GM21390 (cell line): ENCODE measurements around the gene ANGPT4.

Experiments
- ATAC-seq: cut with Tn5 transposase; IDR thresholded peaks from one replicate; pipeline ENCODE4 v1.9.1; 2021; ENCODE audit not compliant: unreplicated experiment

Gene ANGPT4

DNA sequence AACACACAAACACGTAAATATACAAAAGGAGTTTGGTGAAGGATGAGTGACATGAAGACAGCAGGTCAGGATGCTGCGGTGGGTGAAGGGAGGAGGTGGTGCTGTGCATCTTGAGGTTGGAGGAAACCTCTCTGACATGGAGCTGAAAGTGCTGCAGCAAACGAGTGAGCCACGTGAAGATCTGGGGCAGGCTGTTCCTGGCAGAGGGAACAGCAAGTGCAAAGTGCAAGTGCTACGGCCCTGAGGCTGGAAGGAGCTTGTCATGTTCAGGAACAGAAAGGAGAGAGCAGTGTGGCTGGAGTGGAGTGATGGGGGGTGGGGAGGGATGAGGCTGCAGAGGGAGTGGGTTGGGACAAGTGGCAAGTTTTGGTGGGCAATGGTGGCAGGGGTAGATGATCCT lies 24.8 kb upstream of the ANGPT4 start:
- ATAC-seq: no peak

DNA sequence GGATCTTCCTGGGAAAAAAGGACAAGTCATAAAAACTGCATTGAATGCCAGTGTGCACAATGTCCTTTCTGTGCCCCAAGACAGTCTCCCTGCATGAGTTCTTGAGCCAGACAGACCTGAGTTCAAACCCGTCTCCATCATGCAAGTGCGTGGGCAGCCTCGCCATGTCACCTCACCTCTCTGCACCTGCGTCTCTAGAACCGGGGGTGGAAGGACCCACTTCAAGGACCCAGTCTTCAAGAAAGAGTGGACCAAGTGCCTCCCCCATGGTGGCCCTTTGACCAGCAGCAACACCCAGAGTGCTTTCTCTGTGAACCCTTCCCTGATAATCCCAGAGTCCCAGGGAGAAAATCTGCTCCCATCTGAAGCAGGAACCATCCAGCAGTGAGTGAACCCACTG lies 23.5 kb upstream of the ANGPT4 start:
- no peak for ATAC-seq

DNA sequence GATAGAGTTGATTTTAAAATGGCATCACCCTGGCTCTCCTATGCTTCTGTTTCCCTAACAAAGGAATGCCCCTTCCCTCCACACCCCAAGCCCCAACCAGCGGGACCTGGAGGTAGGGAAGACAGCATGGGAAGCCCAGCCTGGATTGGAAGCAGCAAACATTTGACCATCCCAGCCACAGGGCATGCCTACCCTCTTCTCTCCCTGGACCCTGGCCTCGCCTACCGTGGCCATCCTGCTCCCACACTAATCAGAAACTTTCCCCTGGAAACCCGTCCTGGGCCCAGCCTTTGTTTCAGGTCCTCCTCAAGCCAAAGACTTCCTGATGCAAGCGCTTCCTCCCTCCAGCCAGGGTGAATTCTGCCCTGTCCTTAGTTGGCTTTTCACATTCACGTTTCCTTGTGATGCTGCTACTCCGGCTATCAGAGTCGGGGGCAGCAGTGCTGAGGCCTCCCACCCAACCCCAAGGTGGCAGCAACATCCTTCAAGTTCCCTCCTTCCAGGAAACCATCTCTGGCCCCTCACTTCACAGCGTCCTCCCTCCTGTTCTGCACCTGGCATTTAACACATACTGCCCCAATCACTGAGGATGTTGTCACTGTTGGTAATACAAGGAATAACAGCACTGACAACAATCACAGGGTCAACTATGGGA lies 18.2 kb upstream of the ANGPT4 start:
- ATAC-seq: no peak

DNA sequence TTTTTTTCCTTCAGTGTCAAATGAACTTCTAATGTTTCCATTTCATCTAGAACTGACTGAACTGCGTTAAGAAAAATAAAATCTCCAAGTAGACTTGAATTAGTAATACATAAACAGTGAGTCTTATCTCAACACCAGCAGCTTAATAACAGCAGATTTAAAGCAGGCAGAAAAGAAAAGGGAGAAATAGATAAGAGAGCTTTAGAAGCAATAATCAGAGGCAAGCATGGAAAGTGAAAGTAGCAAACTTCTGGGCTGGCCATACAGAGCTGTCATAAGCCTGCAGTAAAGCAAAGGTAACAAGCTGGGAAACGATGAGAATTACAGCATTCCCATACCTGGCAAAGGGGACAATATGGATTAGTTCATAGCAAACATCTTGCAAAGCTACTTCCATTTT lies 16.9 kb upstream of the ANGPT4 start:
- no peak for ATAC-seq

DNA sequence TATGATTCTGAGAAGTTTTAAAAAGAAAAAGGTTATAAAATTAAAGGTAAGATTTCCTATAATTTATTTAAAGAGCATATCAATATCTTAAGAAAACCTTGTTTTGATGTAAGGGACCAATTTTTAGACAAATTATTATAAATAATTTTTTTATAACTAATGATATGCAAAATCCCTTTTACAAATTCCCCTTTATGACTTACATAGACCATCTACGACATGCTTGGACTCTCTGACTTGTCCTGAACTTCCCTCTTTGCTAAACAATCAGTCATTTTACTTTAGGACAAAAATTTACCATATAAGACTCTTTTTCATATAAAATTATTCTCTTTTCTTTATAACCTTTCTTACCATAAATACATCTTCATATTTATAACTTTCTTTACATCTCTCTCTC lies 15.3 kb upstream of the ANGPT4 start:
- ATAC-seq: no peak

DNA sequence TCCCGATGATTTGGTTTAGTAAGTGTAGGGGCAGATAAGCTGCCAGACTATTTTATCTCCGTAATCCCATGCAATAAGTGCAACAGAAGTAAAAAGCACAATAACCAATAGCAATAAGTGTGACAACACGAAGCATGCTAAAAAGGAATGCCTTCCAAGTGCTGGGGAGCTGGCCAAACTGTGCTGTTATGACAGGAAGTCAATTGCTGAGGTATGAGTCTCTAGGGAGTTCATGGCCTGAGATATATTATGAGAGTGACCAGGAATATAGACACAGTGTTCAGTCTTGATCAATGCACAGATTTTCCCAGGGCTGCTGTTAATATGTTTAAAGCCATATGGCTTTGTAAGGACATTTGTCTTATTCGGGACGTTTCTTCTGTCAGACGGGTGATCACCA lies 10.5 kb upstream of the ANGPT4 start:
- ATAC-seq: no peak

DNA sequence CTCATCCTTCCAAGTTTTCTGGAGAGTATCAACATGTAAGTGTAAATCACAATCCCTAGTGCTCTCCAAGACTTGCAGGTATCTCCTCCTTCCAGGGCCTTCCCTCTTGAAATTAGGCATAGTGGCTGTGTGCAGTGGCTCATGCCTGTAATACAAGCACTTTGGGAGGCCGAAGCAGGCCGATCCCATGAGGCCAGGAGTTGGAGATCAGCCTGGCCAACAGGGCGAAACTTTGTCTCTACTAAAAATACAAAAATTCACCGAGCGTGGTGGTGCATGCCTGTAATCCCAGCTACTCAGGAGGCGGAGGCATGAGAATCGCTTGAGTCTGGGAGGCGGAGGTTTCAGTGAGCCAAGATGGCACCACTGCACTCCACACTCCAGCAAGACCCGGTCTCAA lies 9.4 kb upstream of the ANGPT4 start:
- ATAC-seq: no peak

DNA sequence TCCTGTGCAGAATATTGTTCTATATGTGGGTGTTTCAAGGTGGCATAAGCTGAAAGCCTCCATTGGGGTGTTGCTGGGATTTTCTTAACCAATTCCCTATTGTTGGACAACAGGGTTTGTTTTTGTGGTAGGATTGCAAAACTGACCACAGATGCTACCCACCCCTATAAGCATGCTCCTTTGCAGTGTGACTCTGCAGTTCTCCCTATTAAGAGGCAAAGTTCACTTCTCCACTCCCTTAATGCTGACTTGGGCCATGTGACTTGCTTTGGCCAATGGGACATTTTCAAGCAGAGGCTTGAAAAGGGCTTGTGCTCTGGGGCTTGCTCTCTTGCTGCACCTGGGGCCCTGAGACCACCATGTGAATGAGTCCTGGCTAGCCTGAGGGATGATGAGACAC lies 8.5 kb upstream of the ANGPT4 start:
- no peak for ATAC-seq

DNA sequence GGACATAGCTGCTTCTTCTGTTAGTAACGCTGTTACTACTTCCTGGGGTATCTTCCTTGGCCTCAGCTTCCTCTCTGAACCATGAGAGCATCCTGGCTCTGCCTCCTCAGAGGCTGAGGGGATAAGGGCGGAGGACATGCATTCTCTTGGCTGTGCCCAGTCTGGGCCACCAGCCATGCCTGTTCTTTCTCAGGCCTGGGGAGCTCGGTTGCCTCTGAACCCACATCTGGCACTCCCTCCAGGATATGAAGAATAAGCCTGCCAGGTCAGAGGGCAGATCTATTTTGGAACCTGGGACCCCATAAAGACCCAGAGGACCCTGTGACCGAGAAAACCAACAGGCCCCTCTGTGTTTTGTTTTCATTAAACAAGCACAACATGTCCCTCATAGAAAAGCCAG lies 6.6 kb upstream of the ANGPT4 start:
- no peak for ATAC-seq

DNA sequence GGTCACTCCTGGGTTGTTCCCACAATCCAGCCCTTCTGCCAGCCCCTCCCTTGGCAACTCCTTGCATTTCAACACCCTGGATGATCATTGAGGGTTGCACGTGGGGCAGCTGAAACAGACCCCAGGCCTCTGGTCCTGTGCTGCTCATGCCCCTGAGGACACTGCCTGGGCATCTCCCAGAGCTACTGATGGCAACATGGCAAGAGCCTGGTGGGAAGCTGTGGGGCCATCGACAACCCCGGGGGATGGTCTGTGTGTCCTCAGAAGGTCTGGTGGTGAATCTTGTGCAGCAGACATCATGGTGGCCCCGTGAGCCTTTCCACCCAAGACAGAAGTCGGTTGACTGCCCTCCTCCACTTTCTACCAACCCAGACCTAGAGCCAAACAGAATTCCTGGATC lies 4.9 kb upstream of the ANGPT4 start:
- no peak for ATAC-seq

DNA sequence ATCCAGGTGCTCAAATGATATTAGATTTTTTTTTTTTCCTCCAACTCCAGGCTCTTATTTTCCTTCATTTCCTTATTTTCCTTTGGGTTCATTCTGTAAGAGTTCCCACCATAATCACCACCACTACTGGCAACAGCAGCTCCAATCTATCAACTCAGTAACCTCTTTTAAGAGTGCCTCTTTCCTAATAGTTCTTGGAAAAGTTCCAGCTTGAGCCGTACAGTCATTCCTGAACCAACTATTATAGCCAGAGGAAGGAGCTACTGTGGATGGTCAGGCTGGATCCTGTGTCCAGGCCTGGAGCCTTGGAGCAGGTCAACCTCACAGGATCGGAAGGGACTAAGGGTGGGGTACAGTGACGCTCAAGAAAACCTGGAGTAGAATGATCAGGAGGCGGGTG lies 4.2 kb upstream of the ANGPT4 start:
- ATAC-seq: no peak

DNA sequence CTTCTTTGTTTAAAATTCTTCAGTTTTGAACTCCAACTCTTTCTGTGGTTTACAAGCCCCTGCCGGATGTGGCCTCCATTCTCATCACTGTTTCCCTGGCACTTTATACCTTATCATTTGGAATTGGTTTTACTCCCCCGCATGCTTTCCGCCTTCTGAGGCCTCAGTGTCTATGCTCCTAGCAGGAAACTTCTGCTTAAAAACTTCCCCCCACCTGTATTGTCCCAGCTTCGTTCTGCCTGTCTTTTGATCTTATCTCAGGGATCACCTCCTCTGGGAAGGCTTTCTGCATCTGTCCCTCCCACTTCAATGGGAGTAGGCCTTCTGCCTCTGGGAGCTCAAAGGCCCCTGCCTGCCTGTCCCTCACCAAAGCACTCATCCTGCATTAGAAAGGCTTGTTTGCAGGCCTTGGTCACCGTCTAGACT lies 3.4 kb upstream of the ANGPT4 start:
- ATAC-seq: no peak

DNA sequence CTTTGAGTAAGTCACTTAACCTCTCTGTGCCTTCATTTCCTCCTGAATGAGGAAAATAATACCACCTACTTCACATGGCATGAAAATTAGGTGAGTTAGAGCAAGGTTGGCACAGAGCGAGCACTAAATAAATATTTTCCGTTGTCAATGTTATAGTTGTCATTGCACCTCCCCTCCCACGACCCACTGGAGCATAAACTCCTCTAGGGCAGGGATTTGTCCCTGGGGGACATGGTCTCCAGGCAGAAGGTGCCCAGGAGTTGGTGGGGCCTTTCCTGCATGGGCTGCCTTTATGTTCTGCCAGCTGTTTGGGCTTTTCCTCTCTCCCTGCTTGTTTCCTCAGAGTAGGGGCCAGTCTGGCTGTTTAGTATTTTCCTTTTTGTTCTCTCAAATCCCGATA lies 1.3 kb upstream of the ANGPT4 start:
- ATAC-seq: no peak

DNA sequence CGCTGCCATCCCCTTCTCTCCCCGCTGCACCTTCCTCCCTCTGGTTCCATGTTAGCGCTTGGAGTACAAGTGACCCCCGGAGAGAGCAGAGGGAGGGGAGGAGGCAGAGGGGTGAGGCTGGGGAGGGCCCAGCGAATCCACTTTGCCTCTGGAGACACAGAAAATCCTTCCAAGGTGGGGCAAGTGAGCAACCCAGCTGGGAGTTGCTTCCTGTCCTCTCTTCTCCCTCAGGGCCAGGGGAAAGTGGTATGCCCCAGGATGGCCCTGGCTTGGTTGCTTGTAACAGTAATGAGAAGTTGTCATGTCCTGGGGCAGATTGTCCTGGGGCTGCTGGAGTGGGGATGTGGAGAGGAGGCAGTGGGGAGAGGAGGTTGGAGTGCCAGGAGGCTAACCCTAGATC lies 691 bp upstream of the ANGPT4 start:
- ATAC-seq: no peak

DNA sequence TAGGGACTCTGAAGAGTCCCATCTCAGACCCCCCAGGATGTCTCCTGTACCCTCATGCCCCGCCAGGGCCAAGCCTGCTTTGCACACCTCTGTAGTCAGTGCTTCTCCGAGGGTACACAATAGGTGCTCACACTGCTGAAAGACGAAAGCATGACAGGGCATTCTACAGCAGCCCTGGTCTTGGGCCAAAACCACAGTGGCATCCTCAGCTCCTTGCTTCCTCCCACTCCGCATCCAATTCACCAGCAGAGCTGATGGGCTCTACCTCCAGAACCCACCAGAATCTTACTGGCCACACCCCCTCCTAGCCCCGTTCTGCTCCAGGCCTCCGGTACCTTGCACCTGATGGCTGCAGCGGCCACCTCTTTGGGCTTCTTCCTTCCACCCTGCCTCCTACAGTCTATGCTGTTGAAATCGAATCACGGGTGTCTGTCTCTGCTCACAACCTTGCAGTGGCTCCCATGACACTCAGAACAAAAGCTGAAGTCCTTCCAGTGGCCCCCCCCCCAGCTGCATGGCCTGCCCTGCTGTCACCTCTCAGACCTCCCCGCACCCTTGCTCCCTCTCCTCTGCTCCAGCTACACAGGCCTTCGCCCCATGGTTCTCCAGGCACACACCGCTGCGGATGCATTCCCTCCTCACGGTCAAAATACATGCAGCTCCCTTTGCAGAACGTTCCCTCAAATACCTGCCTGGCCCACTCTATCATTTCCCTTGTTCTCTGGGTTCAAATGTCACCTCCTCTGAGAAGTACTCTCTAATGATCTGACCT lies 1.2 kb downstream of the ANGPT4 start:
- no peak for ATAC-seq

DNA sequence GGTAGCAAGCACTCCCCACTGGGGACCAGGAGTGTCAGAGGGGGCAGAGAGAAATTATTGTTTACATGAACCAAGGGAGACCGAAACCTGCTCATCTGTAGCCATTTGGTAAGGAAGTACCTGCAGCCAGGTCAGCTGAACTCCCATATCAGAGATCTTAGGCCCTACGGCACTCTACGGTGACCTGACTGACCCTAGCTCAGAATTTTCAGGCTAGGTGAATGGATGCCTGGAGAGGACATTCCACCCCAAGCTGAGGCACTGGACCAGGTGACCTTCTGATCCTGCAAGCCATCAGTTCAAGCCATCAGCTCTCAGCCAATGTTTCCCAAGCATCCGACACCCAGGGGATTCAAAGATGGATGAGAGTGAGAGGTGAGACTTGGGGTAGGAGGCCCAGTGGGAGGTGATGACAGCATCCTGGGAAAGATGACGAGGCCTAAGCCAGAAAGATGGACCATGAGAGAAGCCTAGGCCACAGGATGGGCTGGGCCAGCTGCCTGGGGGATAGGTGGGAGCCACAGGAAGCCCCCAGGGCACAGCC lies 2.8 kb downstream of the ANGPT4 start:
- no peak for ATAC-seq

DNA sequence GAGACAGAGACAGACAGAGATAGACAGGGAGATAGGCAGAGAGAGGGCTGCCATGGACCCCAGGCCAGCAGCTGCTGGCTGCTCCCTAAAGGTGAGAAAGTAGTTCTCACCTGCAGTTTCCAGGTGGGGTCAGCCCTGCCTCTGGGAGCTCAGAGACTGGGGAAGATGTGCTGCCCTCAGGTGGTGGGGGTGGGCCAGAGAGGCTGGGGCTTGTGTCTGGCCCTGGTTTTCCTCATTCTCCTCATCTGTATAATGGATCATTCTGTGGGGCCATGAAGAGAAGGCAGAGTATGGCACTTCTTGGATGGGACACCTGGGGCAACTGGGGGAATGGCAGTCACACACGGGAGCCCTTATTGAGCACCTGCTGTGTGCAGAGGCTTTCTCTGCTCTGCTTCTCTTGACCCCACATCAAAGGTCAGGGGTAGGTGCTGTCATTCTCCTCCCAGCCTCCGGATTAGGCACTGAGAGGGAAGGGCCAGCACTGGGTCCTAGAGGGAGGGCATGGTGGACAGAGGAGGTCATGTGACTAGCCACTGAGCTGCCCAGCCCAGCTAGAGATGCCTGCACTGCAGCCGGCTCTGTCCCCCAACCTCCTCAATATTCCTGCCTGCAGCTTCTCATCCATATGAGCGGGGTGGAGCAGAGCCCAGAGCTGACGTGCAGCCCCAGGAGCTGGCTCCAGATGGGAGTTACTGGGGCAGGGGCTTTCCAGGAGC lies 4.1 kb downstream of the ANGPT4 start:
- no peak for ATAC-seq

DNA sequence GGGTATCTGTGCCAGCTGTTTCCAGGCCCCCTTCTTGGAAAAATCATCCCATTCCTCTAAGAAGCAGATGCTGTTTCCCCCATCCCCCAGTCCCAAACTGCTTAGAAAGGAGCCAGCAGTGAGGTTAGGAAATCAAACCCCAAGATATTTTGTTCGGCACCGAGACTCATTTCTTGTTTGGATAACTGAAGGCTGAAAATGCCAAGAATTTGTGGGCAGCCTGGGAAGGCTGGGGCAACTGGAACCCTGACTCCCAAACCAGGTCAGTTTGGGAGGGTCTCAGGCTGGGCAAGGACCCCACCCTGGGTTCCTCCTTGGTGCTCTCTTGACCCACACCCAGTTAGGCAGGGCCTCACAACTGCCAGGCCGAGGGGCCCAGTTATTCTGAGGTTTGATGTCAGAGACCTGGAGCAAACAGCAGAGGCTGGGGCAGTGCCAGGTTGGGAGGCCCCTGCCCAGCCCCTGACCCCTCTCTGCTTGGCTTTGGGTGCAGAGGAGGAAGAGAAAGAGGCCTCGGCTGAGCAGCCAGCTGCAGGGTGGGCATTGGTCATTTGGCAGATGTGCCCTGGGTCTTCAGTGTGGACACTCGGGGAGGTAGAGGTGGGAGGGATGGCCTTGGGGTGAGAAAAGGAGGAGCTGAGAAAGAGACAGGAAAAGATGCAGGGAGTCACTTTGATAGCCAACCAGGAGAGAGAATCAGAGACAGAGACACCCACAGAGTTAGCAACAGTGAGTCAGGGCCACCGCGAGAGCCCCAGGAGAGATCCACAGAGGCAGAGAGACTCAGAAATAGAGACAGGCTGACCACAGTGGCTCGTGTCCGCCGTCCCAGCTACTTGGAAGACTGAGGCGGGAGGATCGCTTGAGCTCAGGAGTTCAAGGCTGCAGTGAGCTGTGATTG lies 5.0 kb downstream of the ANGPT4 start:
- ATAC-seq: no peak

DNA sequence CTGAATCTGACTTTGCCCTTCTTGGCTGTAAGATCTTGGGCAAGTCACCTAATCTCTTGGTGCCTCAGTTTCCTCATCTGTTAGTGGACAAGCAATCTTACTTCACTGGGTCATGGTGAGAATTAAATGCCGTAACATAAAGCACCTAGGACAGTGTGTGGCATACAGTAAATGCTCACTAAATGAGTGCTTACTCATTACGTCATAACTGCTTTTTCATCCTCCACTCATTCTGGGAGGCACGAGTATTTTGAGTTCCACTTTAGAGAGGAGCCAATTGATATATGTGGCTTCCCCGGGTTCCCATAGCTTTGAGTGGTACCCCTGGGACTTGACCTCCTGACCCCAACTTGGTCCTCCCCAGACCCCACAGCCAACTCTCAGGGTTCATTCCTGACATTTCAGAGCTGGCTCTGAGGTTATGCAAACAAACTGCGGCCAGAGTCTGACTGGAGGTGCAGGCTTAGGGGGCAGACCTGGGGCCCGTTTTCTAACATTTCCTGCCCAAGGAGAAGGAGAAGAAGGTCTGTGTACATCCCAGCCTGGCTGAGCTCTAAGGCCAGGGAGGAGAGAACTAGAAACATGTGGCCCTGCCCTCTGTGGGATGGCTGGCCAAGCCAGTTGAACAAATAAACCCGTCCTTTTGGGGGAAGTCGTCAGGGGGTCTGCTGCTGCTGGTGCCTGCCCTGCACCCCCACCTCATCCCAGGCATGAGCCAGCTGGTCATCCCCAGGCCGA lies 5.8 kb downstream of the ANGPT4 start:
- no peak for ATAC-seq

DNA sequence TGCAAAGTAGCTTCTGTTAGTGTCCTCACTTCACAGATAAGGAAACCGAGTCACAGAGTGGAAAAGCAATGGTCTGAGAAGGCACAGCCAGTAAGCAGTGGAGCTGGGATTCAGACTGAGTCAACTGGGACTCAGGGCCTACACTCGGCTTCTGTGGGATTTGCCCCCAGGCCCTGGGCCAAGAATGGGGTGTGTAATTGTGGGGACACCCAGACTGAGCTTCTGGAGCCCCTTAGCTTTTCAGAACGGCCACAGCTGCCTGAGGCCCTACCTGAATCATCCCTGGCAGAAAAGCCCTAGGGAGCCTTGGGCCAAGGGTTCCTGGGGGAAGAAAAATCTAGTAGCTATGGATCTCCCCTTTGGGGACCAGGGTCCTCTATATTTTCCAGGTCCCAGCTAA lies 6.5 kb downstream of the ANGPT4 start:
- ATAC-seq: no peak
